Ovary (tissue), 9 donors: ENCODE measurements around the gene SVOPL. TPM values are rescaled to one million over a fixed set of nuclear protein-coding genes. Genes with fewer than 3 reads are reported as not detected.

Experiments
- DNase-seq, 5 donors: peaks; one replicate each; pipeline ENCODE4 v3.0.0-alpha.2; 2019 to 2020
- H3K27ac ChIP-seq, 2 donors: fragments of 200-600 bp; one replicate each; pipeline versions ENCODE4 v1.5.1 to v1.8.0; 2019 to 2022
- H3K27me3 ChIP-seq: fragments of 200-600 bp; one replicate; pipeline ENCODE4 v1.8.0; 2022
- H3K36me3 ChIP-seq: fragments of 200-600 bp; sonication (generic); one replicate; pipeline ENCODE4 v1.5.1; 2019
- H3K4me1 ChIP-seq: one replicate; pipeline ENCODE4 v1.8.1; 2013; ENCODE audit warnings: mild to moderate bottlenecking, moderate library complexity; ENCODE audit not compliant: insufficient read depth
- H3K4me3 ChIP-seq: fragments of 200-600 bp; sonication (generic); one replicate; pipeline ENCODE4 v1.5.1; 2017
- H3K9me3 ChIP-seq, 2 donors: fragments of 200-600 bp in 1 of 2; sonication (generic) in 1 of 2; one replicate each; pipeline versions ENCODE4 v1.5.1 to v1.8.1; 2013 to 2019; ENCODE audit warnings: mild to moderate bottlenecking in 1 of 2, moderate library complexity in 1 of 2
- EP300 ChIP-seq: sonication (generic); formaldehyde crosslinking; IDR thresholded peaks from one replicate; pipeline ENCODE4 v1.6.1; 2017; ENCODE audit warnings: antibody characterized with exemption
- POLR2A ChIP-seq: fragments of 450-650 bp; IDR thresholded peaks from one replicate; pipeline ENCODE4 v1.6.1; 2017; ENCODE audit warnings: antibody characterized with exemption, mild to moderate bottlenecking, moderate library complexity
- WGBS, 3 donors: extraction: QIAGEN DNeasy Blood & Tissue Kit in 1 of 3; methylation state at CpG; one replicate each; pipeline versions ENCODE4 v1.1.5 to v1.1.7; 2013 to 2017; 5-methylcytosine and 5-hydroxymethylcytosine counted together
- intact Hi-C, 4 donors: fragments of 100-400 bp; cut with DNase I; formaldehyde crosslinking; loops; one replicate each; pipeline versions ENCODE4 v1.11.0 to v1.15.1; 2022 to 2023
- polyA plus RNA-seq, 2 donors: library from polyadenylated mRNA; stranded (reverse); fragments of 200-250 nt in 1 of 2; fragments of 350-450 nt in 1 of 2; fragmentation: Illumina TruSeq in 1 of 2; extraction: RNeasy Lipid Tissue Mini Kit (QIAGEN cat#74804) in 1 of 2; gene quantifications; one replicate each; pipeline ENCODE4 v1.2.3, GENCODE V29; 2013 to 2014
- total RNA-seq, 7 donors: library from RNA; depleted of rRNA in 2 of 7; stranded (reverse); fragments of >200 nt in 2 of 7; fragmentation: NEBNext Ultra II Directional in 3 of 7; extraction: Animal tissue kit (Norgen Biotek cat#: 25700) in 3 of 7; gene quantifications; one replicate each; pipeline versions ENCODE4 v1.1.0 to v1.2.4, GENCODE V29; 2016 to 2023
- TF ChIP-seq, protein P1 (sequence below), 3 donors: fragments of 450-650 bp in 2 of 3; fragments of 200-600 bp in 1 of 3; IDR thresholded peaks; one replicate each; pipeline versions ENCODE4 v1.5.1 to v1.8.0; 2016 to 2022; ENCODE audit warnings: antibody characterized with exemption in 3 of 3, mild to moderate bottlenecking in 1 of 3
- donor health status: DM: no; HTN: no; CAD: no; lungs with moderate emphysema.
- donor health status: DM: no; HTN: no; CAD: no.
- donor health status: Bipolar disorder and iron deficiency.
- donor health status: DM: yes; HTN: yes; CAD: no.
- donor health status: DM: no; HTN: no; CAD: no.
- donor health status: DM: yes; HTN: yes; CAD: no.

Gene SVOPL
- total and polyA plus RNA-seq, 9 donors = 0.08 to 1.3 (median 0.85) TPM; not detected in 1

DNA sequence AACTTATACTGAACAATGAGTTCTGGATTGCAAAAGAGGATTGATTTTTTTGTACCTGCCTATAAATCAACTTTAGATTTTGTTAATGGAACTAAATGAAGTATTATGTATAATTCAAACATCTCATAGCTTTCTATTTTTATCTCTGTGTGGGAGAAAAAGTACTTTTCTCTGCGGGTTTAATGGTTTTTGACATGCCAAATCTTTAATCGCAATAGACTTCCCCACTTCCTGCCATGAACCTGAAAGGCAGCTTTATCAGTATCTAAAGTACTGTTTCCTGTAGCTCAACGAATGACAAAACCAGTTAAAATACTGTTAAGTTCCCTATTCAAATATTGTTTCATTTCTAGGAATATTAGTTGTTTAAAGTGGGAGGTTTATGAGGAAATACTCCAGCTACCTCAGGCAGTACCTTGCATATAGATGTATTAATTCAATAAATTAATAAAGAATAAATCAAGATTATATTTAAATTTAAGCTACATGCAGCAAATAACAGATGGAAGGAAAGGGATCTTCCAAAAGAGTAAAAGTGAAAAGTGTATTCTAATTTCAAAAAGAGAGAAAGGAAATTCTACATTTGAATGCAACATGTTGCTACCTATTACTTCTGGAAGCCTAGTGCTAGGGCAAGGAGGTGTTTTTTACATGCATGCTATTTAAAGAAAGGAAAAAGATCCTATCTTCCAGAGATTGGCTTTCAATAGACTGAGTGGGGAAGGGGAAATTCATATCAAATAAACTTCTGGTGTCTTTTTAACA, 75.9 kb downstream of the SVOPL start:
- Histone ChIP-seq H3K27me3 (no peaks in the 10 kb centered on the region), H3K36me3 (no peaks in the 10 kb centered on the region), H3K4me1 (no peaks in the 10 kb centered on the region), H3K27ac (no peak overlapping the region), H3K4me3 (no peak overlapping the region), H3K9me3 (no peaks in the 10 kb centered on the region)
- 10 to 12% (median 11%) methylated on average over 3 of the region's 3 CpGs for WGBS, 3 donors
- TF ChIP-seq, protein P1, sequence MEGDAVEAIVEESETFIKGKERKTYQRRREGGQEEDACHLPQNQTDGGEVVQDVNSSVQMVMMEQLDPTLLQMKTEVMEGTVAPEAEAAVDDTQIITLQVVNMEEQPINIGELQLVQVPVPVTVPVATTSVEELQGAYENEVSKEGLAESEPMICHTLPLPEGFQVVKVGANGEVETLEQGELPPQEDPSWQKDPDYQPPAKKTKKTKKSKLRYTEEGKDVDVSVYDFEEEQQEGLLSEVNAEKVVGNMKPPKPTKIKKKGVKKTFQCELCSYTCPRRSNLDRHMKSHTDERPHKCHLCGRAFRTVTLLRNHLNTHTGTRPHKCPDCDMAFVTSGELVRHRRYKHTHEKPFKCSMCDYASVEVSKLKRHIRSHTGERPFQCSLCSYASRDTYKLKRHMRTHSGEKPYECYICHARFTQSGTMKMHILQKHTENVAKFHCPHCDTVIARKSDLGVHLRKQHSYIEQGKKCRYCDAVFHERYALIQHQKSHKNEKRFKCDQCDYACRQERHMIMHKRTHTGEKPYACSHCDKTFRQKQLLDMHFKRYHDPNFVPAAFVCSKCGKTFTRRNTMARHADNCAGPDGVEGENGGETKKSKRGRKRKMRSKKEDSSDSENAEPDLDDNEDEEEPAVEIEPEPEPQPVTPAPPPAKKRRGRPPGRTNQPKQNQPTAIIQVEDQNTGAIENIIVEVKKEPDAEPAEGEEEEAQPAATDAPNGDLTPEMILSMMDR (IDR thresholded peaks at IDR 0.05) = no peak
- no peak for TF ChIP-seq POLR2A
- TF ChIP-seq EP300 = no peak
- intact Hi-C loops = no loop called here
- no peak for DNase-seq

DNA sequence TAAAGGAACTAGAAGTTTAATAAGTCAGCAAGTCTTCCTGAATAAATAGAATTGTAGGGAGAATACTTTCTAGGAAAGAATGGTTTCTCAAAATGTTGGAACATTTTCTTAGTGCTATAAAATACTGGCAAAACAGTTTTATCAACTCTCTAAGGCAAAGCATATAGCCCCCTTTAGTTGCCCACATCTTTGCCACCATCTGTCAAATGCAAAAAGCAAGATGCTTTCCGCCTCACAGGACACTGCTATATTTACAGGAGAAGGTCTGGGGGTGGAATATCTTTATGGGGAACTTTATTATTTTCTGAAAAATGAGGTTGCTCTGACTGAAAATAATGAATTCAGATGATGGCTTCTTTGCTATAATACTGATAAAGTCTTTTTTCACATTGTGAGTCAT, 78.3 kb downstream of the SVOPL start:
- H3K27ac ChIP-seq = no peak overlapping the region
- TF ChIP-seq EP300 = no peak
- no peak for DNase-seq
- no peak overlapping the region for H3K4me3 ChIP-seq
- intact Hi-C loops = no loop called here
- H3K9me3 ChIP-seq = no peaks in the 10 kb centered on the region
- 89 to 96% (median 90%) methylated on average over 1 of the region's 1 CpG for WGBS, 3 donors
- no peaks in the 10 kb centered on the region for H3K27me3 ChIP-seq
- H3K4me1 ChIP-seq = no peaks in the 10 kb centered on the region
- H3K36me3 ChIP-seq = no peaks in the 10 kb centered on the region

DNA sequence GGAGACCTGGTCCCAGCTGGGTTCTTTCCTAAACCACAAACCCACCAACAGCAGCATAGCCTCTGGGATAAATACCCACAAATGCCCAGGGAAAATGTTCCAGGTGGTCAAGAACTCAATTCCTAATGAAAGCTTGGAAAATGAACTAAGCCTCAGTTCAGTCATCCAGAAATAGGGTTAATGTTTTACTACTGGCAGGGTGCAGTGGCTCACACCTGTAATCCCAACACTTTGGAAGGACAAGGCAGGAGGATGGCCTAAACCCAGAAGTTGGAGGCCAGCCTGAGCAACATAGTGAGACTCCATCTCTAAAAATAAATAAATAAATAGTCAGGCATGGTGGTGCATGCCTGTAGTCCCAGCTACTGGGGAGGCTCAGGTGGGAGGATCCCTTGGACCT, 82.2 kb downstream of the SVOPL start:
- intact Hi-C loops = no loop called here
- Histone ChIP-seq H3K27ac (no peak overlapping the region), H3K27me3 (no peaks in the 10 kb centered on the region), H3K4me1 (no peaks in the 10 kb centered on the region), H3K9me3 (no peaks in the 10 kb centered on the region), H3K36me3 (no peaks in the 10 kb centered on the region), H3K4me3 (no peak overlapping the region)
- TF ChIP-seq, protein P1 (IDR thresholded peaks at IDR 0.05) = no peak
- TF ChIP-seq EP300 (no peak), POLR2A (no peak)
- no peak for DNase-seq

DNA sequence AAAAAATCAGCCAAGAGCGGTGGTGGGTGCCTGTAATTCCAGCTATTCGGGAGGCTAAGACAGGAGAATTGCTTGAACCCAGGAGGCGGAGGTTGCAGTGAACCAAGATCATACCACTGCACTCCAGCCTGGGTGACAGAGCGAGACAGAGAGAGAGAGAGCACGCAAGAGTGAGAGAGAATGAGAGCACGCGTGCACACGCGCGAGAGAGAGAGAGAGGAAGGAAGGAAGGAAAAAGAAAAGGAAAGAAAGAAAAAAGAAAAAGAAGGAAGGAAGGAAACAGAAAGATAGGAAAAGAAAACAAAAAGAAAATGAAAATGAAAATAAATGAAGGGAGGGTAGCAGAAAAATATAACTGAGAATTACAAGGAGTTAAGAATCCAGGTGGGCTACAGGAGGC, 82.7 kb downstream of the SVOPL start:
- no peak overlapping the region for H3K4me3 ChIP-seq
- TF ChIP-seq, protein P1 (IDR thresholded peaks at IDR 0.05) = no peak
- no peak for TF ChIP-seq EP300
- no peak for TF ChIP-seq POLR2A
- H3K9me3 ChIP-seq = no peaks in the 10 kb centered on the region
- DNase-seq = no peak
- WGBS, 3 donors = 93 to 98% (median 97%) methylated on average over 10 of the region's 10 CpGs
- intact Hi-C loops = no loop called here
- no peaks in the 10 kb centered on the region for H3K36me3 ChIP-seq
- no peaks in the 10 kb centered on the region for H3K4me1 ChIP-seq
- H3K27me3 ChIP-seq = no peaks in the 10 kb centered on the region
- H3K27ac ChIP-seq = no peak overlapping the region

DNA sequence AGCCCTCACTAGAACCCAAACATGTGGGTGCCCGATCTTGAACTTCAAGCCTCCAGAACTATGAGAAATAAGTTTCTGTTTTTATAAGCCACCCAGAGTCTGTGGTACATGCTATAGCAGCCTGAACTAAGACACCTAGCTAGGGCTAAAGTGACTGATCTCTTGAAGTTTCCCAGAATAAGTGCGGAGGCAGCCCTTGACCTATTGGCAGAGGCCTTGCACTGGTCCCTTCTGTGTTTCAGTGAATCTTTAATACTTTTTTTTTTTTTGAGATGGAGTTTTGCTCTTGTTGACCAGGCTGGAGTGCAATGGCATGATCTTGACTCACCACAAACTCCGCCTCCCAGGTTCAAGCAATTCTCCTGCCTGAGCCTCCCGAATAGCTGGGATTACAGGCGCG, 85.1 kb downstream of the SVOPL start:
- no peak overlapping the region for H3K27ac ChIP-seq
- H3K27me3 ChIP-seq = no peaks in the 10 kb centered on the region
- no peaks in the 10 kb centered on the region for H3K9me3 ChIP-seq
- TF ChIP-seq POLR2A (no peak), EP300 (no peak)
- TF ChIP-seq, protein P1 (IDR thresholded peaks at IDR 0.05) = no peak
- no peak overlapping the region for H3K4me3 ChIP-seq
- H3K4me1 ChIP-seq = no peaks in the 10 kb centered on the region
- intact Hi-C loops = no loop called here
- 93 to 94% (median 93%) methylated on average over 6 of the region's 6 CpGs for WGBS, 3 donors
- H3K36me3 ChIP-seq = no peaks in the 10 kb centered on the region
- no peak for DNase-seq
